ENCODE results near the gene METTL16.

The METTL16 gene

GRCh38 chr17:2478458-2478857, 33.2 kb downstream of the METTL16 start:
- peaks cover 2% of the 10 kb centered on the region; the same call in 1 of the 2 replicates for H3K36me3 ChIP-seq (ENCODE audit: low read length)

GRCh38 chr17:2475056-2475455, 36.6 kb downstream of the METTL16 start:
- Histone ChIP-seq H3K9me3 (ENCODE audit: insufficient read depth, low read length) (no peaks in the 10 kb centered on the region), H3K27ac (ENCODE audit: low read depth, low read length) (no peak overlapping the region), H3K36me3 (ENCODE audit: low read length) (peaks cover 5% of the 10 kb centered on the region; the same call in 1 of the 2 replicates), H4K20me1 (ENCODE audit: low read depth, low read length) (no peaks in the 10 kb centered on the region), H3K4me3 (ENCODE audit: insufficient read depth, low read length, poor library complexity, severe bottlenecking) (no peak overlapping the region), H2AFZ (ENCODE audit: low read depth, low read length, severe bottlenecking) (no peak overlapping the region), H3K79me2 (ENCODE audit: insufficient read depth, low read length) (peaks cover 9% of the 10 kb centered on the region), H3F3A (ENCODE audit: insufficient read depth) (0 out of 2 replicates have a peak, but pooled peaks cover 6% of the 10 kb centered on the region), H3K9me2 (replicated peaks; ENCODE audit: insufficient read depth, low read length) (no peaks in the 10 kb centered on the region), H3K9ac (ENCODE audit: low read length) (no peak overlapping the region), H3K27me3 (ENCODE audit: low read length) (no peaks in the 10 kb centered on the region), H3K4me2 (ENCODE audit: low read depth, low read length, poor library complexity, severe bottlenecking) (no peak overlapping the region)
- TF ChIP-seq, protein P1, sequence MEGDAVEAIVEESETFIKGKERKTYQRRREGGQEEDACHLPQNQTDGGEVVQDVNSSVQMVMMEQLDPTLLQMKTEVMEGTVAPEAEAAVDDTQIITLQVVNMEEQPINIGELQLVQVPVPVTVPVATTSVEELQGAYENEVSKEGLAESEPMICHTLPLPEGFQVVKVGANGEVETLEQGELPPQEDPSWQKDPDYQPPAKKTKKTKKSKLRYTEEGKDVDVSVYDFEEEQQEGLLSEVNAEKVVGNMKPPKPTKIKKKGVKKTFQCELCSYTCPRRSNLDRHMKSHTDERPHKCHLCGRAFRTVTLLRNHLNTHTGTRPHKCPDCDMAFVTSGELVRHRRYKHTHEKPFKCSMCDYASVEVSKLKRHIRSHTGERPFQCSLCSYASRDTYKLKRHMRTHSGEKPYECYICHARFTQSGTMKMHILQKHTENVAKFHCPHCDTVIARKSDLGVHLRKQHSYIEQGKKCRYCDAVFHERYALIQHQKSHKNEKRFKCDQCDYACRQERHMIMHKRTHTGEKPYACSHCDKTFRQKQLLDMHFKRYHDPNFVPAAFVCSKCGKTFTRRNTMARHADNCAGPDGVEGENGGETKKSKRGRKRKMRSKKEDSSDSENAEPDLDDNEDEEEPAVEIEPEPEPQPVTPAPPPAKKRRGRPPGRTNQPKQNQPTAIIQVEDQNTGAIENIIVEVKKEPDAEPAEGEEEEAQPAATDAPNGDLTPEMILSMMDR (IDR thresholded peaks at IDR 0.05; ENCODE audit: insufficient read depth, low read length, poor library complexity, severe bottlenecking) = no peak
- TF ChIP-seq EZH2phosphoT487 (conservative IDR thresholded peaks at IDR 0.05; ENCODE audit: low read length) = no peak

More at GRCh38 chr17:2478458-2478857, 33.2 kb downstream of the METTL16 start:
- no peak overlapping the region for H3K27ac ChIP-seq (ENCODE audit: low read depth, low read length)
- no peak overlapping the region for H3K4me3 ChIP-seq (ENCODE audit: insufficient read depth, low read length, poor library complexity, severe bottlenecking)
- no peaks in the 10 kb centered on the region for H3K9me2 ChIP-seq (replicated peaks; ENCODE audit: insufficient read depth, low read length)
- no peak overlapping the region for H3K9ac ChIP-seq (ENCODE audit: low read length)
- H3K27me3 ChIP-seq (ENCODE audit: low read length) = no peaks in the 10 kb centered on the region
- H4K20me1 ChIP-seq (ENCODE audit: low read depth, low read length) = no peaks in the 10 kb centered on the region
- H3F3A ChIP-seq (ENCODE audit: insufficient read depth) = peaks cover 11% of the 10 kb centered on the region
- H3K4me2 ChIP-seq (ENCODE audit: low read depth, low read length, poor library complexity, severe bottlenecking) = no peak overlapping the region
- H3K79me2 ChIP-seq (ENCODE audit: insufficient read depth, low read length) = peaks cover 43% of the 10 kb centered on the region
- H3K9me3 ChIP-seq (ENCODE audit: insufficient read depth, low read length) = no peaks in the 10 kb centered on the region
- TF ChIP-seq, protein P1 (IDR thresholded peaks at IDR 0.05; ENCODE audit: insufficient read depth, low read length, poor library complexity, severe bottlenecking) = no peak
- no peak for TF ChIP-seq EZH2phosphoT487 (conservative IDR thresholded peaks at IDR 0.05; ENCODE audit: low read length)
- H2AFZ ChIP-seq (ENCODE audit: low read depth, low read length, severe bottlenecking) = no peak overlapping the region

- Histone ChIP-seq H3K27ac (ENCODE audit: low read depth, low read length) (no peak overlapping the region), H3F3A (ENCODE audit: insufficient read depth) (0 out of 2 replicates have a peak, but pooled peaks cover 6% of the 10 kb centered on the region), H3K4me3 (ENCODE audit: insufficient read depth, low read length, poor library complexity, severe bottlenecking) (no peak overlapping the region), H3K79me2 (ENCODE audit: insufficient read depth, low read length) (peaks cover 4% of the 10 kb centered on the region), H3K36me3 (ENCODE audit: low read length) (peaks cover 5% of the 10 kb centered on the region; the same call in 1 of the 2 replicates), H3K27me3 (ENCODE audit: low read length) (no peaks in the 10 kb centered on the region), H2AFZ (ENCODE audit: low read depth, low read length, severe bottlenecking) (no peak overlapping the region), H3K9ac (ENCODE audit: low read length) (no peak overlapping the region), H4K20me1 (ENCODE audit: low read depth, low read length) (no peaks in the 10 kb centered on the region), H3K4me2 (ENCODE audit: low read depth, low read length, poor library complexity, severe bottlenecking) (no peak overlapping the region), H3K9me3 (ENCODE audit: insufficient read depth, low read length) (no peaks in the 10 kb centered on the region), H3K9me2 (replicated peaks; ENCODE audit: insufficient read depth, low read length) (no peaks in the 10 kb centered on the region)
- no peak for TF ChIP-seq EZH2phosphoT487 (conservative IDR thresholded peaks at IDR 0.05; ENCODE audit: low read length)
- TF ChIP-seq, protein P1 (IDR thresholded peaks at IDR 0.05; ENCODE audit: insufficient read depth, low read length, poor library complexity, severe bottlenecking) = no peak
Observed at GRCh38 chr17:2474371-2474770, 37.3 kb downstream of the METTL16 start.
